ENCODE results near the gene BAZ1A. TPM values are rescaled to one million over a fixed set of nuclear protein-coding genes. Genes with fewer than 3 reads are reported as not detected.

The BAZ1A gene
- polyA plus RNA-seq, 2 of the 4 experiments (the other 2 are of a cell fraction) = 32.9 to 38.2 TPM

DNA sequence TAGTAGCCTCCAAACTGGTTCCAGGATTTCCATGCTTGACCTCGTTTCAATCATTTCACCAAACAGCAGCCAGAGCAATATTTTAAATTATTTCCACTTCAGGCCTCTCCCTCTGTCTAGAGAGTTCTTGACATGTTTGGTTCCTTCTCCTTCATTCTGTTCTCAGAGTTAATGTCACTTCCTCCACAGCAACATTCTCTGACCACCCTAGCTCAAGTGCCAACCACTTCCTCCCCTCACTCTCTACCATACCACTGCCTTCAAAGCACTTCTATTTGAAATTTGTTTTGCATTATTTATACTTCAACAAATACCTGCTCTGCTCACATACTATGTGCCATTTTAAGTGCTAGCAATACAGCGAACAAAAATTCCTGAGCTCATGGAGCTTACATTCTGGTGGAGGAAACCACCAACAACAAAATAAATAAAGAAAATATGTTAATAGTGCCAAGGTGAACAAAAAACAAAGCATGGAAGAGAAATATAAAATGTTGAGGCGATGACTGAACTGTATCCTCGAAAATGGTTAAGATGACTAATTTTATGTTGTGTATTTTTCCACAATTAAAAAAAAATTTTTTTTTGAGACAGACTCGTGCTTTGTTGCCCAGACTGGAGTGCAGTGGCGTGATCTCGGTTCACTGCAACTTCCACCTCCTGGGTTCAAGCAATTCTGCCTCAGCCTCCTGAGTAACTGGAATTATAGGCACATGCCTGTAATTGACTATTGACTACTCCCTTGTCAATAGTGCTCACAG lies 17.3 kb downstream of the BAZ1A start (continued):
- TF ChIP-seq, protein P1, sequence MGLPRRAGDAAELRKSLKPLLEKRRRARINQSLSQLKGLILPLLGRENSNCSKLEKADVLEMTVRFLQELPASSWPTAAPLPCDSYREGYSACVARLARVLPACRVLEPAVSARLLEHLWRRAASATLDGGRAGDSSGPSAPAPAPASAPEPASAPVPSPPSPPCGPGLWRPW (IDR thresholded peaks at IDR 0.05) = no peak
- TF ChIP-seq ZSCAN20 (CRISPR knock-in tag; IDR thresholded peaks at IDR 0.05) = no peak
- TF ChIP-seq, protein P2, sequence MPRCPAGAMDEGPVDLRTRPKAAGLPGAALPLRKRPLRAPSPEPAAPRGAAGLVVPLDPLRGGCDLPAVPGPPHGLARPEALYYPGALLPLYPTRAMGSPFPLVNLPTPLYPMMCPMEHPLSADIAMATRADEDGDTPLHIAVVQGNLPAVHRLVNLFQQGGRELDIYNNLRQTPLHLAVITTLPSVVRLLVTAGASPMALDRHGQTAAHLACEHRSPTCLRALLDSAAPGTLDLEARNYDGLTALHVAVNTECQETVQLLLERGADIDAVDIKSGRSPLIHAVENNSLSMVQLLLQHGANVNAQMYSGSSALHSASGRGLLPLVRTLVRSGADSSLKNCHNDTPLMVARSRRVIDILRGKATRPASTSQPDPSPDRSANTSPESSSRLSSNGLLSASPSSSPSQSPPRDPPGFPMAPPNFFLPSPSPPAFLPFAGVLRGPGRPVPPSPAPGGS (IDR thresholded peaks at IDR 0.05) = no peak
- no peak for TF ChIP-seq EHF (CRISPR knock-in tag; IDR thresholded peaks at IDR 0.05)
- TF ChIP-seq EHMT2 (IDR thresholded peaks at IDR 0.05; ENCODE audit: low read depth) = no peak
- no peak for TF ChIP-seq ZNF302 (CRISPR knock-in tag; IDR thresholded peaks at IDR 0.05)

DNA sequence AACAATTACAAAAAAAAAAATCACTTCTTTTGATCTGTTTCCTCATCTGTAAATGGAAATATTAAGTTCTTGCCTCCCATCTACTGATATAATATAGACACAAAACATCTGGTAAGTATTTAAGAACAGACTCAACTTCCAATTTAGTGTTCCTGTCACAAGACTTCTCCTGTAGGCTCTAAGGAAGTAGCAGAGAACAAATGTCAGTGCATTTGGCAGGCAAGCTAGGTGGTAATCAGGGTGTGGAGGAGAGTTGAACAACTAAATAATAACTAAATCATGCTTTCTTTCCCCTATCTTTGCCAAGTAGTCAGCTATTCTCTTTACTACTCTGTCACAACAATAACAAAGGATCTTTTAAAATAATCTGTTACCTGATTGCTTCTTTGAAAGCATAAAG lies 22.1 kb downstream of the BAZ1A start:
- ATAC-seq (no peak), FAIRE-seq (no peak), DNase-seq (ENCODE audit: low read depth in 1 of 2, low spot score in 1 of 2) (no peak)
- Histone ChIP-seq H3K27ac (no peak overlapping the region), H3K9me3 (no peaks in the 10 kb centered on the region), H3K4me3 (no peak overlapping the region), H3K4me2 (no peak overlapping the region), H3K4me1 (peaks cover 13% of the 10 kb centered on the region)
- ChIA-PET POLR2A (interaction anchor here (1.3 kb wide), 2 partner anchors 20 to 22 kb away, joined by 4 read pairs; partner anchors contain the start of gene BAZ1A), CTCF (interaction anchor here (1.0 kb wide), 1 partner anchor 130 kb away, joined by 3 read pairs; no protein-coding TSS in a partner anchor)
- TF ChIP-seq FOXS1 (CRISPR knock-in tag; IDR thresholded peaks at IDR 0.05) (no peak), ZNF302 (CRISPR knock-in tag; IDR thresholded peaks at IDR 0.05) (no peak), FOSB (CRISPR knock-in tag; IDR thresholded peaks at IDR 0.05) (no peak), EP300 (IDR thresholded peaks at IDR 0.05) (no peak), EHMT2 (IDR thresholded peaks at IDR 0.05; ENCODE audit: low read depth) (no peak), RARB (CRISPR knock-in tag; IDR thresholded peaks at IDR 0.05) (no peak), NR3C1 (IDR thresholded peaks at IDR 0.05) (no peak), MAZ (IDR thresholded peaks at IDR 0.05; ENCODE audit: borderline replicate concordance, low read depth, low read length) (no peak), ZFP36 (IDR thresholded peaks at IDR 0.05; ENCODE audit: borderline replicate concordance, partially characterized antibody) (no peak), NPAS2 (CRISPR knock-in tag; IDR thresholded peaks at IDR 0.05; ENCODE audit: borderline replicate concordance) (no peak), GATA3 (IDR thresholded peaks at IDR 0.05; ENCODE audit: borderline replicate concordance) (no peak), CBX2 (IDR thresholded peaks at IDR 0.05; ENCODE audit: borderline replicate concordance, low read depth) (no peak), EHF (CRISPR knock-in tag; IDR thresholded peaks at IDR 0.05) (no peak), MYC (IDR thresholded peaks at IDR 0.05; ENCODE audit: borderline replicate concordance, low read length) (no peak), ZC3H11A (IDR thresholded peaks at IDR 0.05) (no peak), ZSCAN20 (CRISPR knock-in tag; IDR thresholded peaks at IDR 0.05) (no peak), TP53 (CRISPR knock-in tag; IDR thresholded peaks at IDR 0.05) (no peak), KDM1A (IDR thresholded peaks at IDR 0.05; ENCODE audit: low read depth) (no peak)
- TF ChIP-seq, protein P3, sequence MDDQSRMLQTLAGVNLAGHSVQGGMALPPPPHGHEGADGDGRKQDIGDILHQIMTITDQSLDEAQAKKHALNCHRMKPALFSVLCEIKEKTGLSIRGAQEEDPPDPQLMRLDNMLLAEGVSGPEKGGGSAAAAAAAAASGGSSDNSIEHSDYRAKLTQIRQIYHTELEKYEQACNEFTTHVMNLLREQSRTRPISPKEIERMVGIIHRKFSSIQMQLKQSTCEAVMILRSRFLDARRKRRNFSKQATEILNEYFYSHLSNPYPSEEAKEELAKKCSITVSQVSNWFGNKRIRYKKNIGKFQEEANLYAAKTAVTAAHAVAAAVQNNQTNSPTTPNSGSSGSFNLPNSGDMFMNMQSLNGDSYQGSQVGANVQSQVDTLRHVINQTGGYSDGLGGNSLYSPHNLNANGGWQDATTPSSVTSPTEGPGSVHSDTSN (IDR thresholded peaks at IDR 0.05) = no peak
- TF ChIP-seq, protein P2 (IDR thresholded peaks at IDR 0.05) = no peak
